Epithelial cell of esophagus (primary cell): ENCODE results near the gene CWH43.
"Not testable (repeated sequence)": the region's sequence is repeated elsewhere in the genome, so short reads cannot be mapped to it uniquely, and the experiment has no call there.

Experiments used
- DNase-seq: peaks from one replicate; pipeline ENCODE4 v3.0.0; 2010; ENCODE audit warnings: low read depth
- H3K4me3 ChIP-seq: 2 replicates; pipeline ENCODE4 v1.5.1; 2011; ENCODE audit warnings: mild to moderate bottlenecking, low read length, control low read depth
- TF ChIP-seq, protein P1 (sequence below): IDR thresholded peaks from 2 replicates; pipeline ENCODE4 v1.5.1; 2011; ENCODE audit warnings: low read depth, mild to moderate bottlenecking, low read length, control low read depth, inconsistent platforms; ENCODE audit not compliant: insufficient read depth; ENCODE audit errors: missing control alignments

The CWH43 gene

DNA sequence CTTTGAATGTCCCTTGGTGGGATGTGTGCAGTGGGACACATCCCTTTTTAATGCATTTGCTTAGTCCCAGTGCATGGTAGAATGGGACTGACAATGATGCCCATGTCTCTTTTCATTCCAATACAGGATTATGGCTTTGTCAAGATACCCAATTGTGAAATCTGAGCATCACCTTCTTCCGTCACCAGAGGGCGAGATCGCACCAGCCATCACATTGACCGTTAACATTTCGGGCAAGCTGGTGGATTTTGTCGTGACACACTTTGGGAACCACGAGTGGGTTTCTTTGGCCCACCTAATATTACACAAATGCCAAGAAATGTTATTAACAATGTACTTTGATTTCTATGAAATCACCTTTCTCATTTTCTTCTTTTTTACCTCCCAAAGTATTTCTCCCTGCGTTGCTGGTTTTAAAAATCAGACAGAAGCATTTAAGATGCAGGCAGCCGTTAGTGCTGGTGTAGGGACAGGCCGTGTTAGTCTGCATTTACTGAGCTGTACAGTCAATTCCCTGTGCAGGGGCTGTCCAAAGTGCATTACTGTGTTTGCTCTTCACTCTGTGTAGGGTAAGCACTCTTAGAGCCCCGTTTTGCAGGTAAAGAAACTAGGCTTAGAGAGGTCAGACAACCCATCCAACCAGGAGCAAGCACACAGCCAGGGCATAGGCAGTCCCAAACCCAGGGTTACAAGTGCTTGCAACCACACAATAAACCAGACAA lies 46.5 kb downstream of the CWH43 start:
- no peak overlapping the region for H3K4me3 ChIP-seq
- DNase-seq, result peak; percentile 42
- TF ChIP-seq, protein P1, sequence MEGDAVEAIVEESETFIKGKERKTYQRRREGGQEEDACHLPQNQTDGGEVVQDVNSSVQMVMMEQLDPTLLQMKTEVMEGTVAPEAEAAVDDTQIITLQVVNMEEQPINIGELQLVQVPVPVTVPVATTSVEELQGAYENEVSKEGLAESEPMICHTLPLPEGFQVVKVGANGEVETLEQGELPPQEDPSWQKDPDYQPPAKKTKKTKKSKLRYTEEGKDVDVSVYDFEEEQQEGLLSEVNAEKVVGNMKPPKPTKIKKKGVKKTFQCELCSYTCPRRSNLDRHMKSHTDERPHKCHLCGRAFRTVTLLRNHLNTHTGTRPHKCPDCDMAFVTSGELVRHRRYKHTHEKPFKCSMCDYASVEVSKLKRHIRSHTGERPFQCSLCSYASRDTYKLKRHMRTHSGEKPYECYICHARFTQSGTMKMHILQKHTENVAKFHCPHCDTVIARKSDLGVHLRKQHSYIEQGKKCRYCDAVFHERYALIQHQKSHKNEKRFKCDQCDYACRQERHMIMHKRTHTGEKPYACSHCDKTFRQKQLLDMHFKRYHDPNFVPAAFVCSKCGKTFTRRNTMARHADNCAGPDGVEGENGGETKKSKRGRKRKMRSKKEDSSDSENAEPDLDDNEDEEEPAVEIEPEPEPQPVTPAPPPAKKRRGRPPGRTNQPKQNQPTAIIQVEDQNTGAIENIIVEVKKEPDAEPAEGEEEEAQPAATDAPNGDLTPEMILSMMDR, result peak; percentile 73

DNA sequence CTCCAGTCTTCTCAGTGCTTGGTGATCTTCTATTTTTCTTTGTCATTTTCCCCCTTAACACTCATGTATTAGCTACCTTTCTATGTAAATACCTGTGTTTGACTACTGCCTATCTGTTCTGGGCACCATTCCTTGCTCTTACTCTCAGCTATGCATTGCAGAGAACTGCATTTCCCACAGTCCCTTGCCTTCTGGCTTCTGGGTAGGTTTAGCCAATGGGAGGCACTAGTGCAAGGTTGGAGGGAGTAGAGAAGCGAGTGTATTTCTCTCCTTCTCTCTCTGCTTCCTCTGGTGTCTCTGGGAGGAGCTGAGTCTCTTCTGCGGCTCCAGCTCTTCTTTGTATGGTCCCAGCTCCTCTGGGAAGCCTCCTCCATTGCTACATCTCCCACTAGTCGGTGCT lies 50.5 kb downstream of the CWH43 start:
- TF ChIP-seq, protein P1, result no peak
- no peak overlapping the region for H3K4me3 ChIP-seq
- DNase-seq, result no peak

DNA sequence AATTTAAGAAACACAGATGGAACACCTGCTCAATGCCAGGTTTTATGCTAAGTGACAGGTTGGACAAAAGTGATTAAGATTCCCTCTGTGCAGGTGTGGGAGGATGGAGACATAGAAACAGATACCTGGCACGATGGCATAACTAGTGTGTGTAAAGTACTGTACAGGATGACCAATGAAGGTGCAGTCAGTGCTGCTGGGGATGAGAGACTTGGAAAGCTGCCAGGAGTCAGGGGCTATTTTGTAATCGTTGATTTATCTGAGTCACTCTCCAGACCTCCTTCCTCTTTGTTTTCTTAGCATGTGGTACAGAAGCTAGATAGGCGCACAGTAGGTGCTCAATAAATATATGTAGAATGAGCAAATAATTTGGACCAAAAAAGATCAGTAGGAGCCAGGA lies 58.2 kb downstream of the CWH43 start:
- H3K4me3 ChIP-seq, result no peak overlapping the region
- TF ChIP-seq, protein P1, result no peak
- peak; percentile 46 for DNase-seq

DNA sequence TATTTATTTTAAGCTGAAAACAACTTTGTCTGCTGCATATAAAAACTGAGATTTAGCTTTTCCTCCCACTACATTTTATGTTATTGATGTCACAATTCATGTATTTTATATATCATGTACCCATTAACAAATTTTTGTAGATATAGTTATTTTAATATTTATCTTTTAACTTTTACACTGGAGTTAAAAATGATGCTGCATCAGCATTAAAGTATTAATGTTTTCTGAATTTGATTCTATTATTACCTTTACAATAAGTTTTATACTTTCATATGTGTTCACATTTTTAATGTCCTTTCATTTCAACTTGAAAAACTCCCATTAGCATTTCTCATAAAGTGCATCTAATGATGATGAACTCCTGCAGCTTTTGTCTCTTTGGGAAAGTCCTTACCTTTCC lies 72.2 kb downstream of the CWH43 start:
- no peak for DNase-seq
- H3K4me3 ChIP-seq, result no peak overlapping the region
- TF ChIP-seq, protein P1, result no peak

DNA sequence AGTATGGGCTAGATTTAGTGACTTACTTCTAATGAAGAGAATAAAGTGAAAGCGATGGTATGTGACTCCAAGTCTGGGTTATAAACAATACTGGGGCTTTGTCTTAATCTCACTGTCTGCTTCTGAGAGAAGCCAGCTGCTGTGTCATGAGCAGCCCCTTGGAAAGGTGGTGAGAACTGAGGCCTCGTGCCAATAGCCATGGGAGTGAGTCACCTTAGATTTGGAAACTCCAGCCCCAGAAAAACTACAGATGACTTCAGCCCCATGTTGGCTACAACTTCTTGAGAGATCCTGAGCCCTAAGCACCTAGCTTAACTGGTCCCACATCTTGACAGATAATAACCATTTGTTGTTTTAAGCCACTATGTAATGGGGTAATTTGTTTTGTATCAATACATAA lies 77.6 kb downstream of the CWH43 start:
- TF ChIP-seq, protein P1, result no peak
- no peak overlapping the region for H3K4me3 ChIP-seq
- DNase-seq, result peak; percentile 55

DNA sequence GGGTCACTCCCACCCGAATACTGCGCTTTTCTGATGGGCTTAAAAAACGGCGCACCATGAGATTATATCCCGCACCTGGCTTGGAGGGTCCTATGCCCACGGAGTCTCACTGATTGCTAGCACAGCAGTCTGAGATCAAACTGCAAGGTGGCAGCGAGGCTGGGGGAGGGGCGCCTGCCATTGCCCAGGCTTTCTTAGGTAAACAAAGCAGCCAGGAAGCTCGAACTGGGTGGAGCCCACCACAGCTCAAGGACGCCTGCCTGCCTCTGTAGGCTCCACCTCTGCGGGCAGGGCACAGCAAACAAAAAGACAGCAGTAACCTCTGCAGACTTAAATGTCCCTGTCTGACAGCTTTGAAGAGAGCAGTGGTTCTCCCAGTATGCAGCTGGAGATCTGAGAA lies 86.1 kb downstream of the CWH43 start:
- not testable (repeated sequence) for DNase-seq, H3K4me3 ChIP-seq

DNA sequence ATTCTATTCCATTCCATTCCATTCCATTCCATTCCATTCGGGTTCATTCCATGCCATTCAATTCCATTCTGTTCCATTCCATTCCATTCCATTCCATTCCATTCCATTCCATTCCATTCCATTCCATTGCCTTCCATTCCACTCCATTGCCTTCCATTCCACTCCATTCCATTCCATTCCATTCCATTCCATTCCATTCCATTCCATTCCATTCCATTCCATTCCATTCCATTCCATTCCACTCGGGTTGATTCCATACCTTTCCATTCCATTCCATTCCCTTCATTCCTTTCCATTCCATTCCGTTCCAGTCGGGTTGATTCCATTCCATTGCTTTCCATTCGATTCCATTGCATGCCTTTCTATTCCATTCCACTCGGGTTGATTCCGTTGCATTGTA lies 105.8 kb downstream of the CWH43 start:
- DNase-seq, result peak; percentile 22
- H3K4me3 ChIP-seq, result not testable (repeated sequence)

DNA sequence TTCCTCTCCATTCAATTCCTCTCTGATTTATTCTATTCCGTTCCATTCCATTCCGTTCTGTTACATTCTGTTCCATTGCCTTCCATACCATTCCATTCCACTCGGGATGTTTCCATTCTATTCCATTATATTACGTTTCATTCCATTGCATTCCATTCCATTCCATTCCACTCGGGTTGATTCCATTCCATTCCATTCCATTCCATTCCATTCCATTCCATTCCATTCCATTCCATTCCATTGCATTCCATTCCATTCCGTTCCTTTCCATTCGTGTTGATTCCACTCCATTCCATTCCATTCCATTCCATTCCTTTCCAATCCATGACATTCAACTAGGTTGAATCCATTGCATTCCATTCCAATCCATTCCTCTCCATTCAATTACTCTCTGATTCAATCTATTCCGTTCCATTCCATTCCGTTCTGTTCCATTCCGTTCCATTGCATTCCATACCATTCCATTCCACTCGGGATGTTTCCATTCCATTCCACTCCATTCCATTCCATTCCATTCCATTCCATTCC lies 106.6 kb downstream of the CWH43 start:
- peak; percentile 59 for DNase-seq

DNA sequence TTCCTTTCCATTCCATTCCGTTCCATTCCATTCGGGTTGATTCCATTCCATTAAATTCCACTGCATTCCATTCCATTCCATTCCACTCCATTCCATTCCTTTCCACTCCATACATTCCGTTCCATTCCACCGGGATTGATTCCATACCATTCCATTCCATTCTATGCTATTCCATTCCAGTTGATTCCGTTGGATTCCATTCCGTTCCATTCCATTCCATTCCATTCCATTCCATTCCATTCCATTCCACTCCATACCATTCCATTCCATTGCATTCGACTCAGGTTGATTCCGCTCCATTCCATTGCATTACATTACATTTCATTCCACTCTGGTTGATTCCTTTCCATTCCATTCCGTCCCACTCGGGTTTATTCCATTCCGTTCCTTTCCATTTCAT lies 110.1 kb downstream of the CWH43 start:
- H3K4me3 ChIP-seq, result not testable (repeated sequence)
- DNase-seq, result peak; percentile 31

More for the DNA sequence above, 106.6 kb downstream of the CWH43 start:
- H3K4me3 ChIP-seq, result not testable (repeated sequence)

DNA sequence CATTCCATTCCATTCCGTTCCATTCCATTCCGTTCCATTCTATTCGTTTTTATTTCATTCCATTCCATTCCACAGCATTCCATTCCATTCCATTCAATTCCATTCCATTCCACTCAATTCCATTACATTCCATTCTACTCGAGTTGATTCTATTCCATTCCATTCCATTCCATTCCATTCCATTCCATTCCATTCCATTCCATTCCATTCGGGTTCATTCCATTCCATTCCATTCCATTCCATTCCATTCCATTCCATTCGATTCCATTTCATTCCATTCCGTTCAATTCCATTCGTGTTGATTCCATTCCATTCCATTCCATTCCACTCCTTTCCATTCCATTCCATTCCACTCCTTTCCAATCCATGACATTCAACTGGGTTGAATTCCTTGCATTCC lies 110.6 kb downstream of the CWH43 start:
- H3K4me3 ChIP-seq, DNase-seq: not testable (repeated sequence)

DNA sequence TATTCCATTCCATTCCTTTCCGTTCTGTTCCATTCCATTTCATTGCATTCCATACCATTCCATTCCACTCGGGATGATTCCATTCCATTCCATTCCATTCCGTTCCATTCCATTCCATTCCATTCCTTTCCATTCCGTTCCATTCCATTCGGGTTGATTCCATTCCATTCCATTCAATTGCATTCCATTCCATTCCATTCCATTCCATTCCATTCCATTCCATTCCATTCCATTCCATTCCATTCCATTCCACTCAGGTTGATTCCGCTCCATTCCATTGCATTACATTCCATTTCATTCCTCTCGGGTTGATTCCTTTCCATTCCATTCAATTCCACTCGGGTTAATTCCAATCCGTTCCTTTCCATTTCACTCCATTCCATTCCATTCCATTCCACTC lies 111.0 kb downstream of the CWH43 start:
- H3K4me3 ChIP-seq, DNase-seq: not testable (repeated sequence)

DNA sequence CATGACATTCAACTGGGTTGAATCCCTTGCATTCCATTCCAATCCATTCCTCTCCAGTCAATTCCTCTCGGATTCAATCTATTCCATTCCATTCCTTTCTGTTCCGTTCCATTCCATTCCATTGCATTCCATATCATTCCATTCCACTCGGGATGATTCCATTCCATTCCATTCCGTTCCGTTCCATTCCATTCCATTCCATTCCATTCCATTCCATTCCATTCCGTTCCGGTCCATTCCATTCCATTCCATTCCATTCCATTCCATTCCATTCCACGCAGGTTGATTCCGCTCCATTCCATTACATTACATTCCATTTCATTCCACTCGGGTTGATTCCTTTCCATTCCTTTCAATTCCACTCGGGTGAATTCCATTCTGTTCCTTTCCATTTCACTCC lies 111.4 kb downstream of the CWH43 start:
- DNase-seq, H3K4me3 ChIP-seq: not testable (repeated sequence)

DNA sequence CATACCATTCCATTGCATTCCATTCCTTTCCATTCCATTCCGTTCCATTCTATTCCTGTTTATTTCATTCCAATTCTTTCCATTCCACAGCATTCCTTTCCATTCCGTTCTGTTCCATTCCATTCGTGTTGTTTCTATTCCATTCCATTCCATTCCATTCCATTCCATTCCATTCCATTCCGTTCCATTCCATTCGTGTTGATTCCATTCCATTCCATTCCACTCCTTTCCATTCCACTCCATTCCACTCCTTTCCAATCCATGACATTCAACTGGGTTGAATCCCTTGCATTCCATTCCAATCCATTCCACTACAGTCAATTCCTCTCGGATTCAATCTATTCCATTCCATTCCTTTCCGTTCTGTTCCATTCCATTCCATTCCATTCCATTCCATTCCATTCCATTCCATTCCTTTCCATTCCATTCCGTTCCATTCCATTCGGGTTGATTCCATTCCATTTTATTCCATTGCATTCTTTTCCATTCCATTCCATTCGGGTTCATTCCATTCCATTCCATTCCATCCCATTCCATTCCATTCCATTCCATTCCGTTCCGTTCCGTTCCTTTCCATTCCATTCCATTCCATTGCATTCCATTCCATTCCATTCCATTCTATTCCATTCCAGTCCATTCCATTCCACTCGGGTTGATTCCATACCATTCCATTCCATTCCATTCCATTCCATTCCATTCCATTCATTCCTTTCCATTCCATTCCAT lies 112.1 kb downstream of the CWH43 start:
- H3K4me3 ChIP-seq, DNase-seq: not testable (repeated sequence)
